Rectal smooth muscle tissue (tissue), 1 donor: ENCODE data around the gene GRAMD2B.

Source experiments
- H3K27ac ChIP-seq: one replicate; pipeline ENCODE4 v1.7.0; 2013; ENCODE audit warnings: low read depth, low read length, inconsistent platforms
- H3K27me3 ChIP-seq: one replicate; pipeline ENCODE4 v1.7.0; 2013; ENCODE audit warnings: low read length; ENCODE audit not compliant: control insufficient read depth, insufficient read depth
- H3K36me3 ChIP-seq: one replicate; pipeline ENCODE4 v1.7.0; 2013; ENCODE audit warnings: low read length; ENCODE audit not compliant: control insufficient read depth, insufficient read depth
- H3K4me1 ChIP-seq: one replicate; pipeline ENCODE4 v1.7.0; 2013; ENCODE audit warnings: low read length; ENCODE audit not compliant: control insufficient read depth, insufficient read depth
- H3K4me3 ChIP-seq: one replicate; pipeline ENCODE4 v1.7.0; 2013; ENCODE audit warnings: low read length
- H3K9ac ChIP-seq: one replicate; pipeline ENCODE4 v1.7.0; 2013; ENCODE audit warnings: low read length

The GRAMD2B gene

GRCh38 chr5:126543009-126543408 lies 119.8 kb downstream of the GRAMD2B start:
- Histone ChIP-seq H3K4me1 (peaks cover 7% of the 10 kb centered on the region), H3K36me3 (peaks cover 3% of the 10 kb centered on the region), H3K27ac (no peak overlapping the region), H3K9ac (no peak overlapping the region), H3K27me3 (no peaks in the 10 kb centered on the region), H3K4me3 (no peak overlapping the region)

DNA sequence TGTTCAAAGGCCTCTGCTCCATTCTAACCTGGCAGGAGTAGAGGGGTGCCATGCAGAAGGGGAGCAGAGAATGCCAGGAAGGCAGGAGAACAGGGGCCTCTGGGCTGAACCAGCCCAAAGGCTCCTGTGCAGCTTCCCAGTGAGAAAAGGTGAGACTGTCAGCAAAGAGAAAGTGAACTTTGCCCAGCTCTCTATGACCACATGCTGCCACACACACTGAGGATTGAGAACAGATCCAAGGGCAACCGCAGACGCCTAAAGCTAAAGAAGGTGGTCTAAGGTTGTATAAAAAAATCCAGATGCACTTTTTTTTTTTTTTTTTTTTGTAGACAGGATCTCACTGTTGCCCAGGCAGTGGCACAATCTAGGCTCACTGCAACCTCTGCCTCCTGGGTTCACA lies 120.5 kb downstream of the GRAMD2B start:
- peaks cover 3% of the 10 kb centered on the region for H3K36me3 ChIP-seq
- no peak overlapping the region for H3K4me3 ChIP-seq
- H3K9ac ChIP-seq = no peak overlapping the region
- no peaks in the 10 kb centered on the region for H3K27me3 ChIP-seq
- no peak overlapping the region for H3K27ac ChIP-seq
- peaks cover 4% of the 10 kb centered on the region for H3K4me1 ChIP-seq
